HCT116 (cell line): ENCODE results near the gene HORMAD1. TPM values are rescaled to one million over a fixed set of nuclear protein-coding genes. Genes with fewer than 3 reads are reported as not detected.

Experiments
- ATAC-seq: fragments of 200-7000 bp; cut with Tn5 transposase; 2 replicates; pipeline ENCODE4 v1.9.1; 2020; ENCODE audit warnings: mild to moderate bottlenecking, moderate library complexity
- BruUV-seq: library from RNA; stranded (reverse); fragments of 400-500 nt; replicated peaks from 2 replicates; lab custom pipeline; 2021; lab: Mats Ljungman, UMichigan
- CTCF ChIA-PET: fragments of 300-600 bp; sonication (Branson Sonifier 250); formaldehyde crosslinking; loops from one replicate; lab custom pipeline; 2021; ENCODE audit warnings: antibody characterized with exemption; lab: Charles Lee
- POLR2A ChIA-PET: fragments of 300-600, 350-600 bp; sonication (Branson Sonifier 250); formaldehyde crosslinking; loops from one replicate; lab custom pipeline; 2021; ENCODE audit warnings: antibody characterized with exemption; lab: Charles Lee
- RAD21 ChIA-PET, 2 experiments: fragments of 300-600 bp; sonication (Branson Sonifier 250); formaldehyde crosslinking; loops; one replicate each; lab custom pipeline; 2023; ENCODE audit warnings: low total read pairs in 2 of 2; ENCODE audit not compliant: uncharacterized antibody in 2 of 2, unreplicated experiment in 2 of 2, low non-redundant PET in 1 of 2; lab: Charles Lee
- DNase-seq: peaks from one replicate; pipeline ENCODE4 v3.0.0-alpha.2; 2010; ENCODE audit warnings: low read depth, low spot score
- H2AFZ ChIP-seq: fragments of 200-600 bp; shearing (Covaris generic), sonication (generic); 2 replicates; pipeline ENCODE4 v1.6.1; 2017; ENCODE audit warnings: low read depth, mixed run types, mixed read lengths, antibody characterized with exemption, low read length; ENCODE audit not compliant: poor library complexity, severe bottlenecking
- H3K27ac ChIP-seq: 2 replicates; pipeline ENCODE4 v1.5.1; 2012; ENCODE audit warnings: low read depth, low read length
- H3K27me3 ChIP-seq: fragments of 200-600 bp; sonication (generic); 2 replicates; pipeline ENCODE4 v1.6.1; 2016; ENCODE audit warnings: mixed run types, low read length, mixed read lengths; ENCODE audit not compliant: insufficient read depth
- H3K36me3 ChIP-seq, 2 experiments: fragments of 200-500 bp in 1 of 2; fragments of 200-600 bp in 1 of 2; sonication (Bioruptor generic) in 1 of 2; sonication (generic) in 1 of 2; 2 replicates each; pipeline versions ENCODE4 v1.5.1 to v1.6.1; 2014 to 2016; ENCODE audit warnings: low read length in 2 of 2, inconsistent platforms in 1 of 2, mixed read lengths in 1 of 2, mixed run types in 1 of 2; ENCODE audit not compliant: insufficient read depth in 2 of 2, control insufficient read depth in 1 of 2
- H3K4me1 ChIP-seq, 2 experiments: fragments of 200-600 bp in 1 of 2; sonication (generic) in 1 of 2; 2 replicates each; pipeline versions ENCODE4 v1.5.1 to v1.6.1; 2012 to 2017; ENCODE audit warnings: low read length in 2 of 2, inconsistent platforms in 1 of 2, mild to moderate bottlenecking in 1 of 2, mixed read lengths in 1 of 2, mixed run types in 1 of 2, moderate library complexity in 1 of 2; ENCODE audit not compliant: insufficient read depth in 2 of 2, control insufficient read depth in 1 of 2
- H3K4me2 ChIP-seq: fragments of 200-600 bp; sonication (generic); 2 replicates; pipeline ENCODE4 v1.6.1; 2017; ENCODE audit warnings: mixed run types, low read length, mixed read lengths
- H3K4me3 ChIP-seq, 2 experiments: fragments of 200-600 bp in 1 of 2; sonication (generic) in 1 of 2; replicated peaks in 1 of 2; 2 replicates each; pipeline ENCODE4 v1.5.1; 2011 to 2016; ENCODE audit warnings: low read length in 2 of 2, control low read depth in 1 of 2, low read depth in 1 of 2, mild to moderate bottlenecking in 1 of 2, mixed read lengths in 1 of 2, mixed run types in 1 of 2
- H3K79me2 ChIP-seq: fragments of 200-600 bp; sonication (generic); 2 replicates; pipeline ENCODE4 v1.6.1; 2017; ENCODE audit warnings: mild to moderate bottlenecking, mixed run types, low read length, moderate library complexity, mixed read lengths; ENCODE audit not compliant: insufficient read depth
- H3K9ac ChIP-seq: fragments of 200-600 bp; sonication (generic); 2 replicates; pipeline ENCODE4 v1.6.1; 2016; ENCODE audit warnings: low read length, mixed read lengths
- H3K9me2 ChIP-seq: fragments of 200-600 bp; sonication (generic), shearing (Covaris generic); 2 replicates; pipeline ENCODE4 v1.6.1; 2017; ENCODE audit warnings: mixed run types, mild to moderate bottlenecking, moderate library complexity; ENCODE audit not compliant: insufficient read depth
- H3K9me3 ChIP-seq, 2 experiments: fragments of 200-500 bp in 1 of 2; fragments of 200-600 bp in 1 of 2; sonication (Bioruptor generic) in 1 of 2; sonication (generic) in 1 of 2; 2 replicates each; pipeline ENCODE4 v1.6.1; 2014 to 2017; ENCODE audit warnings: low read length in 2 of 2, mixed read lengths in 2 of 2, inconsistent platforms in 1 of 2, low read depth in 1 of 2, mild to moderate bottlenecking in 1 of 2, mixed run types in 1 of 2, moderate library complexity in 1 of 2; ENCODE audit not compliant: control insufficient read depth in 1 of 2, insufficient read depth in 1 of 2
- H4K20me1 ChIP-seq: fragments of 200-600 bp; sonication (generic), shearing (Covaris generic); 2 replicates; pipeline ENCODE4 v1.6.1; 2017; ENCODE audit warnings: mixed run types, mild to moderate bottlenecking, moderate library complexity; ENCODE audit not compliant: insufficient read depth
- CBX3 ChIP-seq: IDR thresholded peaks from 2 replicates; pipeline ENCODE4 v1.6.1; 2012; ENCODE audit warnings: low read depth
- CEBPB ChIP-seq: IDR thresholded peaks from 2 replicates; pipeline ENCODE4 v1.6.1; 2012; ENCODE audit warnings: low read depth
- ELF1 ChIP-seq: IDR thresholded peaks from 2 replicates; pipeline ENCODE4 v1.6.1; 2012; ENCODE audit warnings: low read depth, borderline replicate concordance
- EZH2phosphoT487 ChIP-seq: fragments of 200-600 bp; IDR thresholded peaks from 2 replicates; pipeline ENCODE4 v1.6.1; 2018; ENCODE audit warnings: antibody characterized with exemption, borderline replicate concordance
- FOSL1 ChIP-seq: IDR thresholded peaks from 2 replicates; pipeline ENCODE4 v1.6.1; 2012; ENCODE audit warnings: low read depth
- POLR2A ChIP-seq: IDR thresholded peaks from 2 replicates; pipeline ENCODE4 v1.7.0; 2011; ENCODE audit warnings: borderline replicate concordance; ENCODE audit not compliant: insufficient read depth, insufficient read length; ENCODE audit errors: extremely low read depth
- RAD21 ChIP-seq: IDR thresholded peaks from 2 replicates; pipeline ENCODE4 v1.6.1; 2012; ENCODE audit warnings: low read depth, mild to moderate bottlenecking
- SIN3A ChIP-seq: IDR thresholded peaks from 2 replicates; pipeline ENCODE4 v1.6.1; 2012; ENCODE audit warnings: low read depth
- SP1 ChIP-seq: IDR thresholded peaks from 2 replicates; pipeline ENCODE4 v1.6.1; 2012; ENCODE audit warnings: low read depth
- SRF ChIP-seq: IDR thresholded peaks from 2 replicates; pipeline ENCODE4 v1.6.1; 2012; ENCODE audit warnings: low read depth
- YY1 ChIP-seq: IDR thresholded peaks from 2 replicates; pipeline ENCODE4 v1.6.1; 2011; ENCODE audit warnings: low read length, low read depth, moderate library complexity, mild to moderate bottlenecking; ENCODE audit not compliant: insufficient replicate concordance; ENCODE audit errors: extremely low read depth
- ZFX ChIP-seq: fragments of 450-650 bp; IDR thresholded peaks from 2 replicates; pipeline ENCODE4 v1.6.1; 2017
- intact Hi-C: fragments of 100-400 bp; cut with micrococcal nuclease; formaldehyde crosslinking; loops from 2 replicates; pipeline ENCODE4 v1.10.0; 2022
- total RNA-seq: library from RNA; stranded (reverse); gene quantifications from one replicate; pipeline ENCODE4 v1.2.1, GENCODE V29; 2021; ENCODE audit not compliant: unreplicated experiment
- TF ChIP-seq, protein P1 (sequence below): IDR thresholded peaks from 2 replicates; pipeline ENCODE4 v1.6.1; 2012
- TF ChIP-seq, protein P2 (sequence below): IDR thresholded peaks from 2 replicates; pipeline ENCODE4 v1.6.1; 2012; ENCODE audit warnings: low read depth
- TF ChIP-seq, protein P3 (sequence below): IDR thresholded peaks from 2 replicates; pipeline ENCODE4 v1.6.1; 2011; ENCODE audit warnings: mild to moderate bottlenecking, low read length, moderate library complexity; ENCODE audit not compliant: insufficient replicate concordance; ENCODE audit errors: extremely low read depth

Gene HORMAD1
- total RNA-seq, 1 experiment from 2014 or later = not detected

DNA sequence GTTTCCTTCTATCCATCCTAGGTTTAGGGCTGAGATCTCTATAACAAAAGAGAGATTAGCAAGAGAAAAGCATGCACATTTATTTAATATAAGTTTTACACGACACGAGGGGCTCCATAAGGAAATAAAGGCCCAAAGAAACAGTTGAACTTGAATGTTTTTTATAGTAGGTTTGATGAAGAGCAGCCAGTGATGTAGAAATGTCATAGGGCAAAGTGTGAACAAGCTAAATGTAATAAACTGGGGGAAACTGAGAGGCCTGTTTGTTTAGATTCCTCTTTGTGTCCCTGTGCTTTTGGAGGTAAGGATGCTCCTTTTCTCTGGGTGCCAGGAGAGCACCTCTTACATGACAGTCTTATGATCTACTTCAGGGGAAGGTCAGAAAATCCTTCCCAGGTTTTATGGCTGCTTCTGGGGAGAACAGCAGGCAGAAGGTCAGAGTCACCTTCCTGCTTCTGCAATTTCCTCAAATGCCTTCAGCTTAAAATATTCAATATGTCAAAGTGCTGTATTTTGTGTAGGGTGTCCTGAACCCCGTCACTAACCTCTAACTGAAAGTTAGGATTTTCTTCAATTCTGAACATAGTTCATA lies 9.5 kb upstream of the HORMAD1 start:
- Histone ChIP-seq H3K27ac (no peak overlapping the region), H3K4me2 (no peak overlapping the region), H2AFZ (no peak overlapping the region)
- DNase-seq (no peak), ATAC-seq (no peak)
- intact Hi-C loops = no loop called here
- CTCF ChIA-PET = no interaction called here
- TF ChIP-seq SRF = no peak
- no peak for TF ChIP-seq YY1
- TF ChIP-seq, protein P1, sequence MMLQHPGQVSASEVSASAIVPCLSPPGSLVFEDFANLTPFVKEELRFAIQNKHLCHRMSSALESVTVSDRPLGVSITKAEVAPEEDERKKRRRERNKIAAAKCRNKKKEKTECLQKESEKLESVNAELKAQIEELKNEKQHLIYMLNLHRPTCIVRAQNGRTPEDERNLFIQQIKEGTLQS = no peak
- TF ChIP-seq CBX3 = no peak
- no peak for TF ChIP-seq SP1
- TF ChIP-seq EZH2phosphoT487 = no peak
- TF ChIP-seq CEBPB = no peak
- TF ChIP-seq, protein P2, sequence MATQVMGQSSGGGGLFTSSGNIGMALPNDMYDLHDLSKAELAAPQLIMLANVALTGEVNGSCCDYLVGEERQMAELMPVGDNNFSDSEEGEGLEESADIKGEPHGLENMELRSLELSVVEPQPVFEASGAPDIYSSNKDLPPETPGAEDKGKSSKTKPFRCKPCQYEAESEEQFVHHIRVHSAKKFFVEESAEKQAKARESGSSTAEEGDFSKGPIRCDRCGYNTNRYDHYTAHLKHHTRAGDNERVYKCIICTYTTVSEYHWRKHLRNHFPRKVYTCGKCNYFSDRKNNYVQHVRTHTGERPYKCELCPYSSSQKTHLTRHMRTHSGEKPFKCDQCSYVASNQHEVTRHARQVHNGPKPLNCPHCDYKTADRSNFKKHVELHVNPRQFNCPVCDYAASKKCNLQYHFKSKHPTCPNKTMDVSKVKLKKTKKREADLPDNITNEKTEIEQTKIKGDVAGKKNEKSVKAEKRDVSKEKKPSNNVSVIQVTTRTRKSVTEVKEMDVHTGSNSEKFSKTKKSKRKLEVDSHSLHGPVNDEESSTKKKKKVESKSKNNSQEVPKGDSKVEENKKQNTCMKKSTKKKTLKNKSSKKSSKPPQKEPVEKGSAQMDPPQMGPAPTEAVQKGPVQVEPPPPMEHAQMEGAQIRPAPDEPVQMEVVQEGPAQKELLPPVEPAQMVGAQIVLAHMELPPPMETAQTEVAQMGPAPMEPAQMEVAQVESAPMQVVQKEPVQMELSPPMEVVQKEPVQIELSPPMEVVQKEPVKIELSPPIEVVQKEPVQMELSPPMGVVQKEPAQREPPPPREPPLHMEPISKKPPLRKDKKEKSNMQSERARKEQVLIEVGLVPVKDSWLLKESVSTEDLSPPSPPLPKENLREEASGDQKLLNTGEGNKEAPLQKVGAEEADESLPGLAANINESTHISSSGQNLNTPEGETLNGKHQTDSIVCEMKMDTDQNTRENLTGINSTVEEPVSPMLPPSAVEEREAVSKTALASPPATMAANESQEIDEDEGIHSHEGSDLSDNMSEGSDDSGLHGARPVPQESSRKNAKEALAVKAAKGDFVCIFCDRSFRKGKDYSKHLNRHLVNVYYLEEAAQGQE = no peak
- TF ChIP-seq RAD21 = no peak
- no peak for TF ChIP-seq FOSL1
- no peak for TF ChIP-seq ZFX
- TF ChIP-seq, protein P3, sequence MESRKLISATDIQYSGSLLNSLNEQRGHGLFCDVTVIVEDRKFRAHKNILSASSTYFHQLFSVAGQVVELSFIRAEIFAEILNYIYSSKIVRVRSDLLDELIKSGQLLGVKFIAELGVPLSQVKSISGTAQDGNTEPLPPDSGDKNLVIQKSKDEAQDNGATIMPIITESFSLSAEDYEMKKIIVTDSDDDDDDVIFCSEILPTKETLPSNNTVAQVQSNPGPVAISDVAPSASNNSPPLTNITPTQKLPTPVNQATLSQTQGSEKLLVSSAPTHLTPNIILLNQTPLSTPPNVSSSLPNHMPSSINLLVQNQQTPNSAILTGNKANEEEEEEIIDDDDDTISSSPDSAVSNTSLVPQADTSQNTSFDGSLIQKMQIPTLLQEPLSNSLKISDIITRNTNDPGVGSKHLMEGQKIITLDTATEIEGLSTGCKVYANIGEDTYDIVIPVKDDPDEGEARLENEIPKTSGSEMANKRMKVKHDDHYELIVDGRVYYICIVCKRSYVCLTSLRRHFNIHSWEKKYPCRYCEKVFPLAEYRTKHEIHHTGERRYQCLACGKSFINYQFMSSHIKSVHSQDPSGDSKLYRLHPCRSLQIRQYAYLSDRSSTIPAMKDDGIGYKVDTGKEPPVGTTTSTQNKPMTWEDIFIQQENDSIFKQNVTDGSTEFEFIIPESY = no peak
- TF ChIP-seq POLR2A = no peak
- TF ChIP-seq SIN3A = no peak
- TF ChIP-seq ELF1 = no peak
- TF ChIP-seq, all 23 proteins: peak for 0
- Histone ChIP-seq H3K27me3 (no peaks in the 10 kb centered on the region), H3K9ac (no peak overlapping the region), H3K4me1 (no peaks in the 10 kb centered on the region), H3K36me3 (no peaks in the 10 kb centered on the region), H4K20me1 (no peaks in the 10 kb centered on the region), H3K4me3 (no peak overlapping the region), H3K9me2 (no peaks in the 10 kb centered on the region), H3K9me3 (no peaks in the 10 kb centered on the region), H3K79me2 (no peaks in the 10 kb centered on the region)
- POLR2A ChIA-PET = no interaction called here
- BruUV-seq = no TSS peak
- RAD21 ChIA-PET = no interaction called here
